GM19452 (cell line): Measurements from ENCODE around the gene DAB2IP.
"Not testable (repeated sequence)": the region's sequence is repeated elsewhere in the genome, so short reads cannot be mapped to it uniquely, and the experiment has no call there.

ENCODE experiments used
- ATAC-seq: cut with Tn5 transposase; IDR thresholded peaks from one replicate; pipeline ENCODE4 v1.9.1; 2021; ENCODE audit not compliant: unreplicated experiment

DAB2IP gene

GRCh38 chr9:121741228-121741918 lies 89.9 kb downstream of the DAB2IP start:
- ATAC-seq = no peak

GRCh38 chr9:121741919-121742283 lies 90.5 kb downstream of the DAB2IP start:
- ATAC-seq = not testable (repeated sequence)

GRCh38 chr9:121742923-121743322 lies 91.5 kb downstream of the DAB2IP start:
- ATAC-seq = no peak

GRCh38 chr9:121743441-121744001 lies 92.1 kb downstream of the DAB2IP start:
- no peak for ATAC-seq

- ATAC-seq = no peak
Measured at GRCh38 chr9:121744002-121744686, 92.7 kb downstream of the DAB2IP start.

GRCh38 chr9:121744687-121745395 lies 93.4 kb downstream of the DAB2IP start:
- ATAC-seq = no peak

GRCh38 chr9:121745396-121745695 lies 93.9 kb downstream of the DAB2IP start:
- no peak for ATAC-seq

GRCh38 chr9:121746411-121746810 lies 95.0 kb downstream of the DAB2IP start:
- no peak for ATAC-seq

GRCh38 chr9:121746866-121747265 lies 95.4 kb downstream of the DAB2IP start:
- ATAC-seq = no peak

- ATAC-seq = no peak
Measured at GRCh38 chr9:121748074-121748473, 96.6 kb downstream of the DAB2IP start.

GRCh38 chr9:121748727-121749423 lies 97.4 kb downstream of the DAB2IP start:
- ATAC-seq = no peak

GRCh38 chr9:121749614-121750013 lies 98.2 kb downstream of the DAB2IP start:
- ATAC-seq = no peak

GRCh38 chr9:121750259-121750714 lies 98.9 kb downstream of the DAB2IP start:
- ATAC-seq = no peak

GRCh38 chr9:121750715-121751623 lies 99.5 kb downstream of the DAB2IP start:
- ATAC-seq = no peak

- ATAC-seq = no peak
Measured at GRCh38 chr9:121751686-121752445, 100.4 kb downstream of the DAB2IP start.

GRCh38 chr9:121752929-121753328 lies 101.5 kb downstream of the DAB2IP start:
- ATAC-seq = no peak

GRCh38 chr9:121753802-121754654 lies 102.6 kb downstream of the DAB2IP start:
- no peak for ATAC-seq

GRCh38 chr9:121754655-121755436 lies 103.4 kb downstream of the DAB2IP start:
- no peak for ATAC-seq
